Measurements from ENCODE around the gene PGRMC2.

Gene PGRMC2

GRCh38 chr4:128294464-128294863, 6.9 kb upstream of the PGRMC2 start:
- no peak for DNase-seq (ENCODE audit: low read depth)
- no peak overlapping the region for H3K4me3 ChIP-seq (ENCODE audit: control insufficient read depth, low read depth, low read length)
- TF ChIP-seq CTCF (conservative IDR thresholded peaks at IDR 0.05; ENCODE audit: control insufficient read depth, insufficient read depth, low read depth, low read length): no peak

GRCh38 chr4:128292349-128292748, 4.7 kb upstream of the PGRMC2 start:
- no peak overlapping the region for H3K4me3 ChIP-seq (ENCODE audit: control insufficient read depth, low read depth, low read length)
- DNase-seq (ENCODE audit: low read depth): no peak
- TF ChIP-seq CTCF (conservative IDR thresholded peaks at IDR 0.05; ENCODE audit: control insufficient read depth, insufficient read depth, low read depth, low read length): no peak

- DNase-seq (ENCODE audit: low read depth): no peak
- no peak overlapping the region for H3K4me3 ChIP-seq (ENCODE audit: control insufficient read depth, low read depth, low read length)
- no peak for TF ChIP-seq CTCF (conservative IDR thresholded peaks at IDR 0.05; ENCODE audit: control insufficient read depth, insufficient read depth, low read depth, low read length)
Observed at GRCh38 chr4:128291096-128291495, 3.5 kb upstream of the PGRMC2 start.

GRCh38 chr4:128290526-128290925, 2.9 kb upstream of the PGRMC2 start:
- DNase-seq (ENCODE audit: low read depth): no peak
- TF ChIP-seq CTCF (conservative IDR thresholded peaks at IDR 0.05; ENCODE audit: control insufficient read depth, insufficient read depth, low read depth, low read length): no peak
- no peak overlapping the region for H3K4me3 ChIP-seq (ENCODE audit: control insufficient read depth, low read depth, low read length)

GRCh38 chr4:128289523-128290158, 2.0 kb upstream of the PGRMC2 start:
- no peak for TF ChIP-seq CTCF (conservative IDR thresholded peaks at IDR 0.05; ENCODE audit: control insufficient read depth, insufficient read depth, low read depth, low read length)
- no peak overlapping the region for H3K4me3 ChIP-seq (ENCODE audit: control insufficient read depth, low read depth, low read length)

GRCh38 chr4:128288689-128289106, 1.1 kb upstream of the PGRMC2 start:
- peak overlapping the region; percentile 74 for H3K4me3 ChIP-seq (ENCODE audit: control insufficient read depth, low read depth, low read length)
- DNase-seq (ENCODE audit: low read depth): peak; percentile 62
- no peak for TF ChIP-seq CTCF (conservative IDR thresholded peaks at IDR 0.05; ENCODE audit: control insufficient read depth, insufficient read depth, low read depth, low read length)

More at GRCh38 chr4:128289523-128290158, 2.0 kb upstream of the PGRMC2 start:
- no peak for DNase-seq (ENCODE audit: low read depth)

All from fibroblast of mammary gland (primary cell).